Bronchial epithelial cell (primary cell): Measurements from ENCODE around the gene DGKG. TPM values are rescaled to one million over a fixed set of nuclear protein-coding genes. Genes with fewer than 3 reads are reported as not detected.
A peak's percentile ranks its signal among the peaks of the same experiment; 100 is the strongest.

Source experiments
- DNase-seq: peaks from one replicate; pipeline ENCODE4 v3.0.0-alpha.2; 2010; ENCODE audit warnings: low read depth
- FAIRE-seq: peaks from 2 replicates; lab custom pipeline; 2011; peaks lifted over from hg19 to GRCh38; lab: Jason Lieb, UNC
- H3K27me3 ChIP-seq: 2 replicates; pipeline ENCODE4 v1.5.1; 2011; ENCODE audit warnings: low read length; ENCODE audit not compliant: control insufficient read depth, insufficient read depth
- H3K36me3 ChIP-seq: 2 replicates; pipeline ENCODE4 v1.5.1; 2011; ENCODE audit warnings: low read length; ENCODE audit not compliant: control insufficient read depth, insufficient read depth
- H3K4me3 ChIP-seq: 2 replicates; pipeline ENCODE4 v1.5.1; 2011; ENCODE audit warnings: mild to moderate bottlenecking, low read depth, low read length, control low read depth
- total RNA-seq: library from RNA; depleted of rRNA; stranded (reverse); fragments of >200 nt; gene quantifications from 2 replicates; pipeline ENCODE4 v1.2.1, GENCODE V29; 2014
- TF ChIP-seq, protein P1 (sequence below): IDR thresholded peaks from 2 replicates; pipeline ENCODE4 v1.5.1; 2011; ENCODE audit warnings: mild to moderate bottlenecking, moderate library complexity, low read length, control low read depth, inconsistent platforms; ENCODE audit not compliant: insufficient read depth, severe bottlenecking

The DGKG gene
- total RNA-seq, 1 donor from 2014 or later: not detected

DNA sequence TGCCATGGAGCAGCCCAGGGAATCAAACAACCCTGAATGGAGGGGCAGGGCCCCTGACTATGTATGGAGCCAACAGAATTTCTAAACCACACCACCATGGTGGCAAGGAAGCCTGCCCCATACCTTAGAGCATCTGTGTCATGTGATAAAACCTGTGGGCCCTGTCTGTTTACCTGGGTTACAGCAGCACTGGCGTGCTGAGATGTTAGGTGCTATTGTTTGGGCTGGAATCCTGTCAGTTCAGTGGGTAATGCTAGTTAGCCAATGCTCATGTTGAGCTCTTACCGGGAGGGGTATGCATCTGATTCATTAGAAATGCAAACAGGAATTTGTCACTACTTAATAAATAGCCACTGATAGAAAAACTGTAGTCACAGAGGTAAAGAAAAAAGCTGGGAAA is 189.7 kb downstream of the DGKG start:
- Histone ChIP-seq H3K4me3 (no peak overlapping the region), H3K27me3 (no peaks in the 10 kb centered on the region), H3K36me3 (no peaks in the 10 kb centered on the region)
- TF ChIP-seq, protein P1, sequence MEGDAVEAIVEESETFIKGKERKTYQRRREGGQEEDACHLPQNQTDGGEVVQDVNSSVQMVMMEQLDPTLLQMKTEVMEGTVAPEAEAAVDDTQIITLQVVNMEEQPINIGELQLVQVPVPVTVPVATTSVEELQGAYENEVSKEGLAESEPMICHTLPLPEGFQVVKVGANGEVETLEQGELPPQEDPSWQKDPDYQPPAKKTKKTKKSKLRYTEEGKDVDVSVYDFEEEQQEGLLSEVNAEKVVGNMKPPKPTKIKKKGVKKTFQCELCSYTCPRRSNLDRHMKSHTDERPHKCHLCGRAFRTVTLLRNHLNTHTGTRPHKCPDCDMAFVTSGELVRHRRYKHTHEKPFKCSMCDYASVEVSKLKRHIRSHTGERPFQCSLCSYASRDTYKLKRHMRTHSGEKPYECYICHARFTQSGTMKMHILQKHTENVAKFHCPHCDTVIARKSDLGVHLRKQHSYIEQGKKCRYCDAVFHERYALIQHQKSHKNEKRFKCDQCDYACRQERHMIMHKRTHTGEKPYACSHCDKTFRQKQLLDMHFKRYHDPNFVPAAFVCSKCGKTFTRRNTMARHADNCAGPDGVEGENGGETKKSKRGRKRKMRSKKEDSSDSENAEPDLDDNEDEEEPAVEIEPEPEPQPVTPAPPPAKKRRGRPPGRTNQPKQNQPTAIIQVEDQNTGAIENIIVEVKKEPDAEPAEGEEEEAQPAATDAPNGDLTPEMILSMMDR: no peak
- FAIRE-seq: no peak
- peak; percentile 21 for DNase-seq

DNA sequence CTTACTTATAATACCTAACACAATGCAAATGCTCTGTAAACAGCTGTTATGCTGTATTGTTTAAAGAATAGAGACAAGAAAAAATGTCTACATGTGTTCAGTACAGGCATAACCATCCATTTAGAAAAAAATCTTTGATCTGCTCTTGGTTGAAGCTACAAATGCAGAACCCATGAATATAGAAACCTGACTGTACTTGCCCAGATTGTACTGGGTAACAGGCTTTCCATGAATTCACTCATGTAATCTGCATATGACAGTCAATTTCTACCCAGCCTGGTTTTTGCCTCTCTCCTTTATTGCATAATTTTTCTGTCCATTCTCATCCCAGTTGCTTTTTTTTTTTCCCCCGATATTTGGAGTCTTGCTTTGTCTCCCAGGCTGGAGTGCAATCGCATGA is 190.5 kb downstream of the DGKG start:
- FAIRE-seq: no peak
- Histone ChIP-seq H3K4me3 (no peak overlapping the region), H3K36me3 (no peaks in the 10 kb centered on the region), H3K27me3 (no peaks in the 10 kb centered on the region)
- TF ChIP-seq, protein P1: no peak
- DNase-seq: peak; percentile 20

DNA sequence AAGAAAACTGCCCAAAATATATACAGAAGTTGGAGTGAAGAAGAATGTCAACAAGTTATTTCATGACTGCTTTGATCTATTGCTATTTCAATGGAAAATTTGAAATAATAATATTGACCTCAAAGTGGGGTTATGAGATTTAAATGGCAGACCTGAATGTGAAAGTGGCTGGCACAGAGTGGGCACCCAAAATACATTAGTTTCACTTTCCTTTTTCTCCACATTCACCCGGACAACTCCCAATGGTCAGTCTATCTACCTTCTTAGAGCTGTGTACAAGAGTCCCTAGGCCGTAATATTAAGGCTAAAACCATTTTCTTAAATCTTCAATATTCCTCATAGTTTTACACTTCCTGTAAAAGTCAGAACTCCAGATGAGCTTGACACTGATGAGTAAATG is 191.5 kb downstream of the DGKG start:
- no peak for FAIRE-seq
- H3K36me3 ChIP-seq: no peaks in the 10 kb centered on the region
- TF ChIP-seq, protein P1: no peak

DNA sequence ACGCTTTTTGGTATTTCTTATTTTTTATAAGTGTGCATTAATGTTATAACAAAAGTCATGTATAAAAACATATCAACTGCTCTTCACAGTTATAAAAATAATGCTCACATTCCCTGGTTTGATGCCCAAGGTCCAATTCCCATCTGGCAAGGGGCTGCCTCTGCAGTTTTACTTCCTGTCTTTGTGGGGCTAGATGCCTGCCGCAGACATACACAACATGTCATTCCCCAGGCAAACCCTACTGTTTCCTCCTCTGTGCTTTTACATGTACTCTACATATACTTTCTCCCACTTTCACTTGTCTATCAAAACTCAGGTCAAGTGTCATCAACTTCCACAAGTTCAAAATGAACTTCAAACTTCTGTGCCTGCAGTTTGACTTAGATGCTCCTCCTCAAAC is 192.7 kb downstream of the DGKG start:
- TF ChIP-seq, protein P1: no peak
- no peak for DNase-seq
- peaks cover 5% of the 10 kb centered on the region for H3K27me3 ChIP-seq
- H3K36me3 ChIP-seq: no peaks in the 10 kb centered on the region
- H3K4me3 ChIP-seq: no peak overlapping the region
- FAIRE-seq: no peak

More for the DNA sequence above, 191.5 kb downstream of the DGKG start:
- Histone ChIP-seq H3K27me3 (peaks cover under 1% of the 10 kb centered on the region), H3K4me3 (no peak overlapping the region)
- no peak for DNase-seq

DNA sequence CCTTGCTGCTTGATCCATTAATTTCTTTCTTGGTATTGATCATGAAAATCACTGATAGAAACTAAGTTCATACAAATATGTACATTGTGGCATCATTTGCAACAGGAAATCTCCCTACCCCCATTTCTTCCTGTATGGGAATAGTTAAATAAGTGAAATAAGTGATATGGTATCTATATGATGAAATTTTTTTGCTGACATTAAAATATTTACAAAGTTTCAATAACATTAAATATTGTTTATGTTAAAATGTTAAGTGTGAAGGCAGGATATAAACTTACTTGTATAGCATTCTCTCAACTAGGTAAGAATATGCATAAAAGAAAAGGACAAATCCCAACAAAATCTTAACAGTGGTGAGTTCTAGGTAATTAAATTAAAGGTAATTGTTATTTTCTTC is 193.1 kb downstream of the DGKG start:
- TF ChIP-seq, protein P1: no peak
- Histone ChIP-seq H3K36me3 (no peaks in the 10 kb centered on the region), H3K4me3 (no peak overlapping the region), H3K27me3 (peaks cover 5% of the 10 kb centered on the region)
- DNase-seq (no peak), FAIRE-seq (no peak)
